HPDE6-E6E7 (cell line): ENCODE results near the gene VAMP2.

Source experiments
- DNase-seq: peaks from one replicate; pipeline ENCODE4 v3.0.0; 2011; ENCODE audit warnings: missing footprints; ENCODE audit errors: extremely low spot score

The VAMP2 gene

GRCh38 chr17:8162233-8162996, at the start of gene VAMP2:
TSS of gene VAMP2 (minus strand) at chr17:8162948. CDS start at chr17:8162879, 69 bp downstream.
- no peak for DNase-seq

- DNase-seq: no peak
These were observed 48.2 kb upstream of the VAMP2 start for GRCh38 chr17:8210761-8211458.

GRCh38 chr17:8209907-8210760, 47.4 kb upstream of the VAMP2 start, which contains the start of gene AURKB:
TSS of gene AURKB (minus strand) at chr17:8210575. CDS start at chr17:8210224, 351 bp downstream.
- peak; percentile 93 for DNase-seq

- no peak for DNase-seq
These were observed 43.8 kb upstream of the VAMP2 start for GRCh38 chr17:8206536-8206935.

GRCh38 chr17:8204761-8205555, 42.2 kb upstream of the VAMP2 start:
- DNase-seq: no peak

- DNase-seq: peak; percentile 63
These were observed 29.5 kb upstream of the VAMP2 start for GRCh38 chr17:8192070-8192815.

GRCh38 chr17:8190506-8190905, 27.8 kb upstream of the VAMP2 start:
- no peak for DNase-seq

- peak; percentile 81 for DNase-seq
These were observed 27.1 kb upstream of the VAMP2 start, which contains the start of gene BORCS6 for GRCh38 chr17:8189711-8190477. TSS of gene BORCS6 (minus strand) at chr17:8190180. CDS start at chr17:8190140, 40 bp downstream.

- DNase-seq: no peak
These were observed 26.4 kb upstream of the VAMP2 start for GRCh38 chr17:8189041-8189710.

- no peak for DNase-seq
These were observed 25.6 kb upstream of the VAMP2 start for GRCh38 chr17:8188263-8188839.

- peak; percentile 69 for DNase-seq
These were observed 24.9 kb upstream of the VAMP2 start for GRCh38 chr17:8187517-8188262.

GRCh38 chr17:8186787-8187516, 24.2 kb upstream of the VAMP2 start:
- DNase-seq: peak; percentile 71

- DNase-seq: no peak
These were observed 23.7 kb upstream of the VAMP2 start for GRCh38 chr17:8186446-8186786.

GRCh38 chr17:8185582-8186445, 23.1 kb upstream of the VAMP2 start:
- no peak for DNase-seq

GRCh38 chr17:8176998-8177731, 14.4 kb upstream of the VAMP2 start:
- DNase-seq: no peak
